ENCODE measurements around the gene ADAMTSL1. TPM values are rescaled to one million over a fixed set of nuclear protein-coding genes. Genes with fewer than 3 reads are reported as not detected.

The ADAMTSL1 gene
- total and polyA plus RNA-seq, 4 donors: 0.31 to 3.4 (median 1.9) TPM

- Histone ChIP-seq H3K9ac (ENCODE audit: low read depth in 1 of 2, low read length in 2 of 2) (no peak overlapping the region), H3K9me3 (ENCODE audit: control insufficient read depth in 4 of 4, low read length in 3 of 4) (no peaks in the 10 kb centered on the region), H3K4me1 (ENCODE audit: control insufficient read depth in 4 of 4, insufficient read depth in 4 of 4, low read length in 3 of 4) (peaks cover 0 to 5% (median 0%) of the 10 kb centered on the region in 4 donors), H3K4me3 (ENCODE audit: low read depth in 1 of 3, low read length in 3 of 3) (no peak overlapping the region), H3K27ac (ENCODE audit: low read depth in 1 of 2, low read length in 2 of 2) (no peak overlapping the region), H3K36me3 (ENCODE audit: control insufficient read depth in 4 of 4, insufficient read depth in 3 of 4, low read depth in 1 of 4, low read length in 3 of 4) (no peaks in the 10 kb centered on the region), H3K27me3 (ENCODE audit: control insufficient read depth in 4 of 4, insufficient read depth in 4 of 4, low read length in 3 of 4) (no peaks in the 10 kb centered on the region)
- TF ChIP-seq MAX (IDR thresholded peaks at IDR 0.05): no peak
- no peak for DNase-seq (ENCODE audit: low spot score)
- WGBS: 76% methylated on average over 5 of the region's 5 CpGs
Measured at GRCh38 chr9:18851069-18851795, 377.3 kb downstream of the ADAMTSL1 start.

- H3K4me3 ChIP-seq (ENCODE audit: low read depth in 1 of 3, low read length in 3 of 3): no peak overlapping the region
- DNase-seq (ENCODE audit: low spot score): no peak
- no peaks in the 10 kb centered on the region for H3K9me3 ChIP-seq (ENCODE audit: control insufficient read depth in 4 of 4, low read length in 3 of 4)
- no peaks in the 10 kb centered on the region for H3K27me3 ChIP-seq (ENCODE audit: control insufficient read depth in 4 of 4, insufficient read depth in 4 of 4, low read length in 3 of 4)
- no peak overlapping the region for H3K27ac ChIP-seq (ENCODE audit: low read depth in 1 of 2, low read length in 2 of 2)
- H3K36me3 ChIP-seq (ENCODE audit: control insufficient read depth in 4 of 4, insufficient read depth in 3 of 4, low read depth in 1 of 4, low read length in 3 of 4): no peaks in the 10 kb centered on the region
- no peak overlapping the region for H3K9ac ChIP-seq (ENCODE audit: low read depth in 1 of 2, low read length in 2 of 2)
- no peak for TF ChIP-seq GABPA (IDR thresholded peaks at IDR 0.05 in 1 of 2, conservative IDR thresholded peaks at IDR 0.05 in 1 of 2)
- TF ChIP-seq EGR1 (IDR thresholded peaks at IDR 0.05; ENCODE audit: low read depth in 2 of 2): no peak
- TF ChIP-seq JUND (IDR thresholded peaks at IDR 0.05): no peak
- TF ChIP-seq TAF1 (conservative IDR thresholded peaks at IDR 0.05): no peak
- TF ChIP-seq HNF4A (conservative IDR thresholded peaks at IDR 0.05): no peak
- no peak for TF ChIP-seq REST (IDR thresholded peaks at IDR 0.05)
- no peak for TF ChIP-seq ATF3 (IDR thresholded peaks at IDR 0.05)
- TF ChIP-seq HNF4G (IDR thresholded peaks at IDR 0.05): no peak
- no peak for TF ChIP-seq FOXA1 (IDR thresholded peaks at IDR 0.05)
- no peak for TF ChIP-seq ZBTB33 (IDR thresholded peaks at IDR 0.05)
- no peak for TF ChIP-seq MAX (IDR thresholded peaks at IDR 0.05)
- no peak for TF ChIP-seq RXRA (IDR thresholded peaks at IDR 0.05)
- TF ChIP-seq FOXA2 (IDR thresholded peaks at IDR 0.05): no peak
- no peak for TF ChIP-seq YY1 (IDR thresholded peaks at IDR 0.05)
- no peak for TF ChIP-seq CTCF (IDR thresholded peaks at IDR 0.05; ENCODE audit: low read depth, low read length, missing input control)
- no peak for TF ChIP-seq NR2F2 (IDR thresholded peaks at IDR 0.05)
- TF ChIP-seq SP1 (IDR thresholded peaks at IDR 0.05): no peak
- TF ChIP-seq RAD21 (IDR thresholded peaks at IDR 0.05): no peak
- 50% methylated on average over 2 of the region's 2 CpGs for WGBS
- H3K4me1 ChIP-seq (ENCODE audit: control insufficient read depth in 4 of 4, insufficient read depth in 4 of 4, low read length in 3 of 4): no peaks in the 10 kb centered on the region
Measured at GRCh38 chr9:18855656-18856055, 381.7 kb downstream of the ADAMTSL1 start.
